T-helper 2 cell treated with Interferon-gamma antibody and Interleukin-4, amounts not matched to agents 100 ng/mL and 5 ng/mL, for 36 hours (primary cell): Measurements from ENCODE around the gene CSMD2. TPM values are rescaled to one million over a fixed set of nuclear protein-coding genes. Genes with fewer than 3 reads are reported as not detected.

Experiments used
- intact Hi-C: fragments of 100-400 bp; cut with micrococcal nuclease; formaldehyde crosslinking; loops from one replicate; pipeline ENCODE4 v1.15.1; 2023
- total RNA-seq: library from RNA; stranded (reverse); gene quantifications from 2 replicates; pipeline ENCODE4 v1.2.3, GENCODE V29; 2022

Gene CSMD2
- total RNA-seq, 1 donor from 2014 or later: not detected

DNA sequence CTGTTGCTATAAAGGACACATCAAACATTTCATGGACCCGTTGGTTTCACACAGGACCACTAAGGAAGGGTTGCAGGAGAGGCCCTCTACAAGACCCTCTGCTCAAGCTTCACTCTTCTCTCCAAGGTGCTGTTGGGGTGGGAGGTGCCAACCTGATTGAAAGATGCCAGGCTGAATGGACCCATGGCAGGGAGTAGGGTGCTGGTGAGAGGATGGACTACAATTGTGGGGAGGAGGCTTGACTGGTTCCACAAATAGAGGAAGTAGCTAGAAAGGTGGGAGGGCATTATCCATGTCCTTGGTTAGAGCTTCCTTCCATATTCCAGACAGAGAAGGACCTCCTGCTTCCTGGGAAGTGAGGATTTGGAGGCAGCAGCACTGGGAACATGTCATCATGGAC lies 468.7 kb downstream of the CSMD2 start:
- intact Hi-C loops: no loop called here

DNA sequence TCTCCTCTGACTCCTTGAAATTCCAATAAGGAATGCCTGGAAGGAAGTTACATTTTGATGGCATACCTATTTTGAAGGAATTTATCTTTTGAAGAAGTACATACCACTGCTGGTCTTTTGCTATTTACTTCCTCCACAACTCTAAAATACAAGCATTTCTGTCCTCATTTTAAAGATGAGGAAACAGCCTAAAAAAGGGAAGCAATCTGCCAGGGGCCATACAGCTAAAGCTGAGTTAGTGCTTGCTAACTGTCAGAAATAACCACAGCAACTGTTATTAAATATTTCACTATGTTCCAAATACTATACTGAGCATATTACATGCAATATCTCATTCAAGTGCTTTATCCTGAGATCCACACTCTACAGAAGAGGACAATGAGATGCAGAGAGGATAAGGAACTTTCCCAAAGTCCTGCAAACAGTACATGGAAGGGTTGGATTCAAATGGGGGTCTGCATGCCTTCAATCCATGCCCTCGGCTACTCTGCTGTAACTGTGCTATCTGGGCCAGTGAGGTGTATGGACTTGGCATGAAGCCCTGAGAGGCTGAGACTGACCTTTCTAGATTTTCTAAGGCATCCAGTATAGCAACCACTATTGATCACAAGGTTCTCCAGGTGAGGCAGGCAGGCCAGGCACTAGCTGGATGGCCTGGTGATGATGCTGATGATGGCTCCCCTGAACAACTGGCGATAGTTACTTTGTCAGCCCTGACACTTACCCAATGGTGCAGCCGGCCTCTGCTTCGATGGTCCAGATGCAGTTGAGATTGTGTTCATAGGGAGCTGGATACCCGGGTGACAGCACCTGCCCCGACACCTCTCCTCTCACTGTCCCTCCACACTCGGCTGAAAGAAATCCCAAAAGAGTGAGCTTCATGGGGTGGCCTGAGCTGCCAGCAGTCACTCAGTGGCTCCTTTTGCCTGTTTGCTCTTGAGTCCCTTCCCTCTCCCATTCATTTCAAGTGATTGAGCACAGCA lies 472.5 kb downstream of the CSMD2 start:
- intact Hi-C loops: no loop called here

DNA sequence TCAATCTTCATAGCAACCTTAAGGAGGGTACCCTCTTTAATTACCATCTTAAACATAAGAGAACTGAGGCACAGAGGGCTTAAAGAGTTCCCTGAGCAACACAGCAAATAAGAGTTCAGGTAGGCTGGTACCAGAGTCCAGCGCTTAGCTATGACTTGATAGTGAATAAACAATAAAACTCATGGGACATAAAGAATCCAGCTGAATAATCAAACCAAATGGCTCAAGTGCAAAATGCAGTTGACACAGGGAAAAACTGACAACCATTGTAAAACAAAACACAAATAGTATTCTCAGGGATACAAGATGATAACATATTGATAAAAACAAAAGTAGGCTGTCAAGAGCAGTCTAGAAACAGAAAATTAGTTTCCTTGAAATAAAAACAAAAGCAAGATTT lies 478.0 kb downstream of the CSMD2 start:
- intact Hi-C loops: no loop called here

DNA sequence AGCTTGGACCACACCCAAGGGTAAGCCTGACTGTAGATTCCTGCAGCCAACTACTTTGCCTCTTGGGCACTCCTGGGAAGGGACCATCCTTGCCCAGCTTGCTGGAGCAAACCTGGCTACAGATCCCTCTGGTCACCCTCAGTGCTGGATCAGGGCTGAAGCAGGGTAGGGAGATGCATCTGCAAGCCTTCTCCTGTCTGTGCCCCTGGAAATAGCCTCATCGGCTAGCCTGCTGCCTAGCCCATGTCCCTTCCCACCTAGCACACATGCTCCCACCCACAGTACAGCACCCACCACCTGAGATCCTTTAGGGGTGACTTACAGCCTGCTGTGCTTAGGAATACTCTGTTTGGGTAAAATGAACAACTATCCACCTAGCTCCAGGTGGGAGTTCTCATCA lies 478.5 kb downstream of the CSMD2 start:
- intact Hi-C loops: no loop called here

DNA sequence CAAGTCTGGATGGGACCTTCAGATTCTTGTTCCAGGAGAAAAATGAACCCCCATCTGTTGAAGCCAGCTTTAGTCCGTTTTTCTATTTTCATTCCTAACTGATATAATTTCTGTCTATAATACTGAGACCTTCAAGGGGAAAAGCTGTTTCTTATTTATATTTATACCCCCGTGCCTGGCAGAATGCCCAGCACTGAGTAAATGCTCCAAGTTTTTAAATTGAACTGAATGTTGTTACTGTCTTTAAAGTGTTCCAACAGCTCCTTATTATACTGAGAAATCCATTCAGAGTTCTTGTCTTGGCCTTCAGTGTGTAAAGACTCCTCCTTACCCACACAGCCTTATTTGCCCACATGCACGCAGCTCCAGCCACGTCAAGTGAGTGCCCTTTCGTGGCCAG lies 479.8 kb downstream of the CSMD2 start:
- intact Hi-C loops: no loop called here

DNA sequence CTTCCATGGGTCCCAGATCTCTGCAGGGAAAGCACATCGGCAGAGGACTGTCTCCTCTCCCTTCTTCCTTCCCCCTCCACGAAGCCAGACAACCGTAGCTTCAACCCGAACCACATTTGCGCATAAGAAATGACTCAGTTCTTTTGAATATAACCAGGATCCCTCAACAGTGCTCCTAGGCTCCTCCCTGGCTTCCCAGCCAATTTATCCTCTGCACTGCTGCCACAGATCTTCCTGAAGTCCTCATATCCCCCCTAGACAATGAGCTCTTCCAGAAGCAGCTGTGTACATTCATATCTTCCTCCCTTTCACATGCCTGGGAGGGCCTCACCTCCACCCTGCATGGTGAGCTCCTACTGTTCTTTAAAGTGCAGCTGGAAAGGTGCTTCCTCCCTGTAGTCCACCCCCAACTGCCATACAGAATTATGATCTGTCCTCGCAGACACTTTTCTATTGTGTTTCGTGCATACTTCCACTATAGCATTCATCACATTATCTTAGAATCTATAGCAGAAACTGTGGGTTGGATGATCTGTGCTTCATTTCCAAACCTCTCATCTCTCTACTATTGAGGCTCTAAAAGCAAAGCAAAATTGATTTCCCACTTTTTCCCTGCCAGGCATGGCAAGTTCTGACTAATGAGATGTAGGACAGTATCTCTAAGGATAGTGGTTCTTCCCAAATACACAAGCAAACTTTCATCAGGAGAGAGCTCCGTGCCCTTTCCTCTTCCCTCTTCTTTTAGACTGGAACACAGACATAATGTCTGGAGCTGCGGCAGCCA lies 480.4 kb downstream of the CSMD2 start:
- intact Hi-C loops: no loop called here

DNA sequence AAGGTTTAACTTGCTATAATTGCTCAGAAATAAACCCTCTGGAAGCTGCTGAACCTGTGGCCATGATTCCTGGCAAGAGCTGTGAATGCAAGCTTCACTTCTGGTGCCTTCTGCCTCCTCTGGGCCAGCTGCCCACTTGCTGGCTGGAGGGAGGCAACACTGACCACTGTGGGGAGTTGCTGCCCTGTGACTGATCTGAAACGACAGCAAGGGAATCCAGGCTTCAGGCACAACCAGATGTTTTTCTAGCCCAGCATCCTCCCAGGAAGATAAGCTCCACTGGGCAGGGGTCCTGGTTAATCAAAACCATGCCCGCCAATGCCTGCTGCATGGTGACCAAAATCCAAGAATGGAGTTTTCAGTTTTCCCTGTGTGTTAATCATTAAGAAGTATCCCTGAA lies 481.1 kb downstream of the CSMD2 start:
- intact Hi-C loops: no loop called here

DNA sequence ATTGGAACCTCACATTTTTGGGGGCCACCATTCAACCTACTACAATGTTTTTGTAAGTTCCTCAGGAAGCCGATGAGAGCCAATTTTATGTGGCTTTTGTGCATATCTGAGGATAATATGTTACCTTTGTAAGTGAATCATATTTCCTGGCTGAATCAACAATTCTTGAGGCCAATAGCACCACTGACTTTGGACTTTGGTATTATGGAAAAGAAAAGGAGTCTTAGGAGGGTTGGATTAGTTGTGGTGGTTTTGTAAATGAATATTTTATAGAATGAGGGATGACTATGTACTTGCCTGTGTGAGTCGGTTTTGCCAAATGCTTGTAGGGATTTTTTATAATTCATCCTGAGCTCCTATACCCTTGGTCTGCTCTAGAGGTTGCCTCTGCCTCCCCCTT lies 482.7 kb downstream of the CSMD2 start:
- intact Hi-C loops: no loop called here

DNA sequence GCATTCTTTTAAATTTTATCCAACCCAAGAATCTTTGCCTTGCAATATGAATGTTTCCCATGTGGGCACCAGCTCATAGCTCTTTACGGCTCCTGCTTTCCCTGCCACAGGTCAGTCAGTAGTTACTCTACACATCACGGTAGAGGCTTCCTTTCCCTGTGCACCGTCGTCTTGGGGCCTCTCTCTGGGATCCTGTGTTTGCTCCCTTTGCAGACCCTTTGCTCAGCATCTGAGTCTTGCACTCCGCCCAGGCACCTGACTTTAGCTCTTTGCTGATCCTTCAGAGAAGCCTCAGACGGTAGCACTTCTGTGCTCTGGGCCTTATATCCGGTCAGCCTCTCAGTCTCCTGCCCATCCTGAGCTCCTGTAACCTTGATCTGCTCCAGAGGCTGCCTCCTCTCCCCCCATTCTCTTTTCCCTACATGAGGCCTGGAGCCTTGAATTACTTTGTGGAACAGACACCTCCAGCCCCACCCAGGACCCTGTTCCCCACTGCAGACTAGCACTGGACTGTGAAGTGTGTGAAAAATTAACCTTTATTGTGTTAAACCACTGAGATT lies 484.7 kb downstream of the CSMD2 start:
- intact Hi-C loops: no loop called here

DNA sequence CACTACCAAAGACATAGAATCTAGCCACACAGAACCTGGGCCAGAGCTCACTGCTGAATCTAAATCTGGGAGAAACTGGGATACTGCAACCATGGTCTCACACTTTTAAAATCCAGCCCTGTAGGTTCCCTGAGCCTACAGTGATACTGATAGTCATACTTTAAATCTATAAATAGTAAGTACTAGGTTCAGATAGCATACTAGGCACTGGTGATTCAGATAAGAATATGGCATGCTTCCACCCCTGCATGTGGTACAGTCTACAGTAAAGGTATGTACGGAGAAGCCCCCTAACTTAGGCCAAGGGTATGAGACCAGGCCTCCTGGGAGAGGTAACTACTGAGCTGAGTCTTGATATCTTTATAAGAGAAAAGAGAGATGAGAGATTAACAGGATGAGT lies 494.5 kb downstream of the CSMD2 start:
- intact Hi-C loops: no loop called here

DNA sequence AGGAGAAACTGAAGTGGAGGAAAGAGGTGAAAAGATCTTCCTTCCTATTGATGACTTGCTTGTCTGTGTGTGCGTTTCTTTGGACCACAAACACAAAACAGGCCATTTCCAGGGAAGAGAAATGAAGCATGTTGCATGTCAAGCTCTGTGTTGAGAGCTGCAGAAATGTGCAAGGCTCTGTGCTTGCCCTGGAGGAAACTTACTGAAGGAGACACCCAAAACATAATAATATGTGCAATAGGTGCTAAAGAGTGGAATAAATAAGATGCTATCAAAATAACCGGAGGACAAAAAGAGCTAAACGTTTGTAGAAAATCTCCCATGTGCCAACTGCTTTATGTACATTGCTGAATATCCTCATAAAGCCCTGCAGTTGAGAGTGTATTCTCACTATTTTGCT lies 496.3 kb downstream of the CSMD2 start:
- intact Hi-C loops: no loop called here

DNA sequence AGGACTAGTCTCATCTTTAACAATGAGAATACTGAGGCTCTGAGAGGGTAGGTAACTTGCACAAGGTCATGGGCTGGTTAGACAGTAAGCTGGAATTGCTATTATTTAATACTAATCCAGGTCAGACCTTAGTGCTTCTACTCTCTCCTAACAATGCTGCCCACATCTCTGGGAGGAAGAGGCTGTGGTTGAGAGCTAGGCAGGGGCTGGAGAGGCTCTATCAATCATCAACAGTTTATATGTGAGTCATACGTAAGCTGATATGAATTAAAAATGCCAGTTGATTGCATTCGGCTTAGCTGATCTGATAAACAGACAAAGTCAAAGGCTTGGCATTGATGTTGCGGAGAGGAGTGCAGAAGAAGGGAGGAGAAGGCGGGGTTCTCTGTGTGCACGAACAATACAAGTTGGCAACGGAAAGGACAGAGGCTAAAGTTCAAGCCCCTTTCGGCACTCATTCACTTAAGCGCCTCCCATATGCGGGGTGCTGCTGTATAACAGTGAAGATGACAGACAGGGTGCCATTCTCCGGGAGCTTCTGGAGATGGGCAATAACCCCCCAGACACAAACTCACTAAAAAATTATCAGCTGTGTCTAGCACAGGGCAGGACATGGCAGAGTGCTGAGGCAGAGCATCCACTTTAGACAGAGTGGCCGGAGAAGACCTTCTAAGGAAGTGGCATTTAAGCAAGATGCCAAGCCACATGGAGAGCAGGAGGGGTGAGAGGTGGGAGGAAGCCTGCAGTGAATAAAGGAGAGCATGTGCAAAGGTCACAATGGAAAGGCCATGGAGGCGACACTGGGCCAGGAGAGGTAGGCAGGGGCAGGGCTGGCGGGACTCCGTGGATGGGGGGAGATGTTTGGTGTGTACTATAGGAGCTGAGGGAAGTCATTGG lies 497.4 kb downstream of the CSMD2 start:
- intact Hi-C loops: no loop called here

DNA sequence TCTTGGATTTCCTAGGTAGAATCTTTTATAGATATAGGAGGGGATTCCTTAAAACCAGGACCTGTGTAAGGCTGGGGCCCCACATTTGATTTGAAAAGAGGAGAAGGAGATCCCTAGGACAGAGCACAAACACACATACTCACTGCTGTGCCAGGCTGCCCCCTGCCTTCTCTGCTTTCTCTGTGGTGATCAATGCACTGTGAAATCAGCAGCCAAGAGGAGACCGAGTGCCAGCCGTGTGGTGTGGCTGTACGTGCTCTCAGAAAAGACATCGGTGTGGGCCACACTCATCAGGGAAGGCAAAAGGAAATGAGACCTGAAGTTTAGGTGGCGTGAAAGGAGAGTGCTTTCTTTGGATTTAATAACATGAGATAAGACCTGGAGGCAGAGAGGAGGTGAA lies 498.4 kb downstream of the CSMD2 start:
- intact Hi-C loops: no loop called here

DNA sequence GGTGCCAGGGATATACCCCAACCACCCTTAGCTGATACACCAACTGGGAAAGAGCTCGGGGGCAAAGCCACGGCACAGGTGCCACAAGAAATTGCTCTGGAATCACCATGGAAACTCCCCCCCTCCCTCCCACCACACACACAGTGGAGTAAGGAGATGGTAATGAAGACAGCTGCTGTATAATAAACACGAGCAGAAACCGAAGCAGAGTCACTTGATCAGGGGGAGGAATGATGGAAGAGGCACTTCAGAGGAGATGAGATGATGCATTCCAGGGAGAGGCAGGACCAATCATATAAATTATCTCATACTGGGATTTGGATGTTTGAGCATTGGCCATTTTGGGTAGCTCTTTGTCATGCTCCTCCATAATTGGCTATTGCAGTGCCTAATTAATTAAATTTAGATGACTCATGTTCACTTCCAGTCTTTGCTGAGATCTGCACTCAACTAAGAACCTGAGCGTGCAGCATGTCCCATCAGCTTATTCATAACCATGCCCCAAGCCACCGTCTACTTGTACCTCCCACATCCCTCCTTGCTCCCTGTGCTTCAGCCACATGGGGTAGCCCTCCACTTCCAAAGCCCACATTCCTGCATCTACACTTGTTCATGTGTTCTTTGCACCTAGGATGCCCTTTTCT lies 503.1 kb downstream of the CSMD2 start:
- intact Hi-C loops: no loop called here

DNA sequence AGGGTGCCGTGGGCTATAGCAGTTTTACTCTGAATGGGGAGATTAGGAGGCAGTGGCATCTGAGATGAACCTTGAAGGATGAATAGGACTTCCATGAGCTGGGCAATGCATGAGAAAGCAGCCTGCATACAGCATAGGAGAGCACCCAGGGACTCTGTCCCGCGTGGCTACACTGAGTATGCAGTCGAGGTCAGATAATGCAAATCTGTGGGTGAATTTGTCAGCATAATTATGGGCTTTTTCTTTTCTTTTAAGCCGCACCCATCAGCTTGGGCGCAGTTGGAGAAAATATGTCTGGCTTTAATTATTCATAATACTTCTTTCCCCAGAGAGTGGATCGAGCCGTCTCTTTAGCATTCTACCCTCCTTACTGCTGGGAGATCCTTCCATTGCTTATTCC lies 504.1 kb downstream of the CSMD2 start:
- intact Hi-C loops: no loop called here

DNA sequence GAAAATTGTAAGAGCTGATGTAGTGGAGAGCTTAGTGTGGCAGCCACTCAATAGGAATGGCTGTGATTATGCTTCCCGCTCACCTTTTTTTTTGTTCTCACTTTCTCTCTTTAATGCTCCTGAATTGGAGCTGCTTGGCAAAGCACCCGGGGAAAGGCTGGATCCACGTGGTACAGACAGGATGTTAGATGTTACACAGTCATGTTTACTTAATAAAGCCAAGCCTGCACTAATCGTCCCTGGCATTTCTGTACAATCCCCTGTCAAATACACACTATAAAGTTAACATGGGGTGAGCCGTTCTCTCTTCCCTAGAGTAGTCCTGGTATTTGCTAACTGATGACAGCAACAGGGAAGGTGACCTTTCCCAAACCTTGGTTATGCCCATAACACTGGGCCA lies 504.8 kb downstream of the CSMD2 start:
- intact Hi-C loops: no loop called here

DNA sequence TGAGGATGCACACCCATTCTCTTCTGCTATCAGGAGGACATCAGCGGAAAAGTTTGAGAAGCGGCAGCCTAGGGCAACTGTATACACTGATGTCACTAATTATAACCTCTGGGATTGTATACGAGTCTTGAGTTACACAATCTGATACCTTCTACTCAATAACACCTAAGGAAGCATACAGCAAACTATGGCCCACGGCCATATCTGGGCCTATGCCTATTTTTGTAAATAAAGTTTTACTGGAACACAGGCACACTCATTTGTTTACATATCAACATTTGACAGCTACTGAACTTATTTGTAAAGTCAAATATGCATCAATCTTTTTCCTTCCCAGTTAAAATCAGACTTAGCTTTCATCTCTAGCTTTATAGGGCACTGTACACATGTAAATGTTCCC lies 505.4 kb downstream of the CSMD2 start:
- intact Hi-C loops: no loop called here

DNA sequence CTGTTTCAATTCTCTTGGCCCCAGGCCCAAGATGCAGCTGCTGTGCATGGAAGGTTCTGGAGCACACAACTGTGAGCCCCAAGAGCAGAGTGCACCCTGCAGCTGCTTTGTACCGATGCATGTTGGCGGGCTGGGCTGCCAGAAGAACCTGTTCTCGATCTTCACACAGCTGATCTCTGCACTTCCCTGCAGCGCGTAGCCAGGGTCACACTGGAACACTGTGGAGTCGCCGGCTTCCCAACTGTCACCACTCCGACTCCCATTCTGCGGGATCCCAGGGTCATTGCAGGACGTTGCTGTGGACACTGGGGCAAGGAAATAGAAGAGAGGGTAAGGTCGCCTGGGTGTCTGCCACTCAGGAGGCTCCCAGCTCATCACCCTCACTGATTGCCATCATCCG lies 507.2 kb downstream of the CSMD2 start:
- intact Hi-C loops: no loop called here

DNA sequence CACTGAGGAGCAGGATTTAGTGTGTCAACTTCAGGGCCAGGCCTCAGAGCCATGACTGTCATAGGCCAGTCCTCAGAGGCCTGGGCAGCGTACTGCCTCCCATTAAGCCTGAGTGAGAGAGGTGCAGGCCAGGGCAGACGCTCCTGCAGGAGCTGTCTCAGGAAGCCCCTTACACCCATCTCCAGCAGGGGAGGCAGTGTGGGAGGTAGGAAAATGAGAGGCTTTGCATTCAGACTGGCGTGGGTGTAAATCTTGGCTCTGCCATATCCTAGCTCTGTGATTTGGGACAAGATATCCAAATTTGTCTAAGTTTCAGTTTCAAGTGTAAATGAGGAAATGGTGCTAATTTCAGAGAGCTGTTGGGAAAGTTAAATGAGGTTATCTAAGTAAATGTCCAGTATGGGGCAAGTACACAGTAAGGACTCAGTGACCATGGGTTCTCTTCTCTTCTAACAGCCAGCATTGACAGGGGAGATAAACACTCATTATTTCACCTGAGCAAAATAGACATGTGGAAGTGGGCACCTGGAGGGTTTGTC lies 508.5 kb downstream of the CSMD2 start:
- intact Hi-C loops: no loop called here

DNA sequence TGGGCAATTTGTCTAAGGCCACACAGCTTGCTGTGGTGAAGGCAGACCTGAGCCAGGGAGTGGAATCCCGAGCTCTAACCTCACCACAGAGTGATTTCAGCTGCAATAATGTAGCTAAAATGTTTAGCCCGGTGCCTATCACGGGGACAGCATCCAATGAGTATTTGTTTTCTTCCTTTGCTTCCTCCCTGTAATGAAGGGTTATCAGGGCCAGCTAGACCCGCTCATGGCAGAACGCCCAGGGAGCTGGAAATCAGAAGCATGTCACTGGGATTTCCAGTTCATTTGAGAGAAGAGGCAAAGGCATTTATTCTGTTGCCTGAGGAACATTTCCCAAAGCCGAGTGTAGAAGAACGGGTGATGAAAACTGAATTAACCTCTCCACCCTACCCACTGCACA lies 509.5 kb downstream of the CSMD2 start:
- intact Hi-C loops: no loop called here
